Mononuclear cell (primary cell): ENCODE measurements around the gene MYMX. TPM values are rescaled to one million over a fixed set of nuclear protein-coding genes. Genes with fewer than 3 reads are reported as not detected.

Experiments
- H3K27me3 ChIP-seq: 2 replicates; pipeline ENCODE4 v1.6.0; 2011; ENCODE audit warnings: low read length, control low read depth; ENCODE audit not compliant: insufficient read depth
- H3K4me1 ChIP-seq: 2 replicates; pipeline ENCODE4 v1.5.1; 2011; ENCODE audit warnings: mild to moderate bottlenecking, low read length, control low read depth; ENCODE audit not compliant: insufficient read depth
- H3K4me3 ChIP-seq: 2 replicates; pipeline ENCODE4 v1.5.1; 2011; ENCODE audit warnings: mild to moderate bottlenecking, low read length, moderate library complexity
- H3K9me3 ChIP-seq: 2 replicates; pipeline ENCODE4 v1.5.1; 2011; ENCODE audit warnings: low read depth, mild to moderate bottlenecking, control low read depth, low read length
- total RNA-seq: library from RNA; depleted of rRNA; stranded (reverse); fragments of >200 nt; gene quantifications from one replicate; pipeline ENCODE4 v1.2.3, GENCODE V29; 2012

The MYMX gene
- not detected for total RNA-seq

GRCh38 chr6:44216677-44217331 is at the start of gene MYMX:
TSS of gene MYMX (plus strand) at chr6:44216926. CDS start at chr6:44217472, 546 bp downstream.
- H3K4me1 ChIP-seq = peaks cover 35% of the 10 kb centered on the region
- no peaks in the 10 kb centered on the region for H3K9me3 ChIP-seq
- H3K27me3 ChIP-seq = no peaks in the 10 kb centered on the region
- H3K4me3 ChIP-seq = no peak within 1 kb of the TSS

GRCh38 chr6:44167567-44167966 is 49.2 kb upstream of the MYMX start:
- no peaks in the 10 kb centered on the region for H3K27me3 ChIP-seq
- no peak overlapping the region for H3K4me3 ChIP-seq

GRCh38 chr6:44169154-44169553 is 47.6 kb upstream of the MYMX start:
- Histone ChIP-seq H3K27me3 (no peaks in the 10 kb centered on the region), H3K4me1 (no peaks in the 10 kb centered on the region), H3K4me3 (no peak overlapping the region)

More at GRCh38 chr6:44167567-44167966, 49.2 kb upstream of the MYMX start:
- Histone ChIP-seq H3K9me3 (no peaks in the 10 kb centered on the region), H3K4me1 (no peaks in the 10 kb centered on the region)

GRCh38 chr6:44169886-44170570 is 46.7 kb upstream of the MYMX start:
- H3K4me3 ChIP-seq = no peak overlapping the region
- H3K4me1 ChIP-seq = no peaks in the 10 kb centered on the region
- no peaks in the 10 kb centered on the region for H3K9me3 ChIP-seq
- no peaks in the 10 kb centered on the region for H3K27me3 ChIP-seq

More at GRCh38 chr6:44169154-44169553, 47.6 kb upstream of the MYMX start:
- H3K9me3 ChIP-seq = no peaks in the 10 kb centered on the region

GRCh38 chr6:44171899-44172546 is 44.7 kb upstream of the MYMX start:
- Histone ChIP-seq H3K9me3 (no peaks in the 10 kb centered on the region), H3K4me3 (no peak overlapping the region)

GRCh38 chr6:44172731-44173500 is 43.8 kb upstream of the MYMX start:
- H3K4me1 ChIP-seq = peaks cover 10% of the 10 kb centered on the region
- no peaks in the 10 kb centered on the region for H3K9me3 ChIP-seq
- no peak overlapping the region for H3K4me3 ChIP-seq

More at GRCh38 chr6:44171899-44172546, 44.7 kb upstream of the MYMX start:
- H3K27me3 ChIP-seq = no peaks in the 10 kb centered on the region
- H3K4me1 ChIP-seq = peaks cover 8% of the 10 kb centered on the region

GRCh38 chr6:44176130-44176761 is 40.5 kb upstream of the MYMX start:
- Histone ChIP-seq H3K9me3 (no peaks in the 10 kb centered on the region), H3K4me3 (no peak overlapping the region), H3K4me1 (peaks cover 10% of the 10 kb centered on the region), H3K27me3 (no peaks in the 10 kb centered on the region)

More at GRCh38 chr6:44172731-44173500, 43.8 kb upstream of the MYMX start:
- H3K27me3 ChIP-seq = no peaks in the 10 kb centered on the region

GRCh38 chr6:44176762-44177509 is 39.8 kb upstream of the MYMX start:
- no peaks in the 10 kb centered on the region for H3K27me3 ChIP-seq
- H3K9me3 ChIP-seq = no peaks in the 10 kb centered on the region
- peaks cover 10% of the 10 kb centered on the region for H3K4me1 ChIP-seq
- H3K4me3 ChIP-seq = no peak overlapping the region

GRCh38 chr6:44177691-44178423 is 38.9 kb upstream of the MYMX start:
- H3K4me3 ChIP-seq = no peak overlapping the region
- no peaks in the 10 kb centered on the region for H3K27me3 ChIP-seq
- H3K9me3 ChIP-seq = no peaks in the 10 kb centered on the region
- H3K4me1 ChIP-seq = peaks cover 10% of the 10 kb centered on the region

- Histone ChIP-seq H3K27me3 (no peaks in the 10 kb centered on the region), H3K4me1 (peaks cover 10% of the 10 kb centered on the region), H3K9me3 (no peaks in the 10 kb centered on the region), H3K4me3 (no peak overlapping the region)
These were observed 38.2 kb upstream of the MYMX start for GRCh38 chr6:44178424-44179071.

- Histone ChIP-seq H3K27me3 (no peaks in the 10 kb centered on the region), H3K4me1 (peaks cover 10% of the 10 kb centered on the region)
These were observed 37.6 kb upstream of the MYMX start for GRCh38 chr6:44179072-44179536.

GRCh38 chr6:44179648-44180047 is 37.1 kb upstream of the MYMX start:
- H3K4me1 ChIP-seq = peaks cover 10% of the 10 kb centered on the region
- H3K4me3 ChIP-seq = no peak overlapping the region
- H3K9me3 ChIP-seq = no peaks in the 10 kb centered on the region
- H3K27me3 ChIP-seq = no peaks in the 10 kb centered on the region

More at GRCh38 chr6:44179072-44179536, 37.6 kb upstream of the MYMX start:
- Histone ChIP-seq H3K4me3 (no peak overlapping the region), H3K9me3 (no peaks in the 10 kb centered on the region)

- peaks cover 10% of the 10 kb centered on the region for H3K4me1 ChIP-seq
- H3K27me3 ChIP-seq = no peaks in the 10 kb centered on the region
- H3K9me3 ChIP-seq = no peaks in the 10 kb centered on the region
- no peak overlapping the region for H3K4me3 ChIP-seq
These were observed 36.3 kb upstream of the MYMX start for GRCh38 chr6:44180406-44180805.
